AG04450 (cell line): ENCODE results near the gene CD2BP2. TPM values are rescaled to one million over a fixed set of nuclear protein-coding genes. Genes with fewer than 3 reads are reported as not detected.
A peak's percentile ranks its signal among the peaks of the same experiment; 100 is the strongest.

Experiments used
- CTCF ChIA-PET: fragments of 300-600, 350-600 bp; formaldehyde crosslinking; extraction: SDS; loops from one replicate; lab custom pipeline; 2022; ENCODE audit warnings: antibody characterized with exemption, inconsistent platforms; lab: Charles Lee
- POLR2A ChIA-PET: fragments of 350-600 bp; formaldehyde crosslinking; extraction: SDS; loops from one replicate; lab custom pipeline; 2021; ENCODE audit warnings: antibody characterized with exemption, inconsistent platforms; lab: Yijun Ruan, JAX
- DNase-seq: peaks from one replicate; pipeline ENCODE4 v3.0.0-alpha.2; 2011; ENCODE audit warnings: low read depth, low spot score
- H3K27ac ChIP-seq: one replicate; pipeline ENCODE4 v1.5.1; 2012; ENCODE audit warnings: low read depth, low read length, control low read depth
- H3K27me3 ChIP-seq: one replicate; pipeline ENCODE4 v1.6.0; 2012; ENCODE audit warnings: low read length; ENCODE audit not compliant: control insufficient read depth, insufficient read depth
- H3K4me3 ChIP-seq: 2 replicates; pipeline ENCODE4 v1.5.1; 2011; ENCODE audit warnings: mild to moderate bottlenecking, low read depth, low read length, control low read depth
- H3K9me3 ChIP-seq: 2 replicates; pipeline ENCODE4 v1.5.1; 2012; ENCODE audit warnings: low read length; ENCODE audit not compliant: control insufficient read depth, insufficient read depth
- polyA plus RNA-seq: library from polyadenylated mRNA; depleted of rRNA; stranded (reverse); fragments of >200 nt; gene quantifications from 2 replicates; pipeline ENCODE4 v1.2.3, GENCODE V29; 2011
- TF ChIP-seq, protein P1 (sequence below): IDR thresholded peaks from 2 replicates; pipeline ENCODE4 v1.5.1; 2011; ENCODE audit warnings: low read depth, low read length, control low read depth, inconsistent platforms

CD2BP2 gene
- polyA plus RNA-seq, 1 experiment = 49.5 TPM

DNA sequence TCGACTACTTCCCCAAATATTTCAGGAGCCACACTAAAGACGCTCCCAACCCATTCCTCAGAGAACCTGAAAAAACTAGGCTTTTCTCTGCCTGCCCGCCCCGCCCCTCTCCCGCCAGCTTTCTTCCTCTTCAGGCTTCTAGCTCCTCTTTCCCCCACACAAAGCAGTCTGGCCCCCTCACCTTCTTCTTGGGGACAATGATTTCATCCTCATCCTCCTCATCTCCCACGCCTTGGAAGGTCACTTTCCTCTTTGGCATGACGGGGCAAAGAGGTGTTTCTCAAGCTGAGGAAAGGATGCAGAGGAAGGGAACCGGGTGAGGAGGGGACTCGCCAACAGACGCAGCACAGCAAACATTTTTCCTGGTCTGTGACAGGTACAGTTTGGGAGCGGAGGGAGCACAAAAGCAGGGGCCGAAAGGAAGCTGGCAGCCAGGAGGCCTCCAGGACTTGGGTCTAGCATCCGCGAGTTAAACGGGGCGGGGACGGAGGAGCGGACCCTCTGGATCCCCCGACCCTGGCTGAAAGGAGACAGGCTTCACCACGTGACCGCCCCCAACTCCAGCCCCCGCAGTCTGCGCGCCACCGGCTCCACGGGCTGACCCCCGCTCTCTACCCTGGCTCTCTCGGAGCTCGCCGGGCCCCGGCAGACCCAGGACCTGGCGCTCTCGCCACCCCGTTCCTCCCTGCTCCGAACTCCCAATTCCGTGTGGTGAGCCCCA, 525 bp downstream of the CD2BP2 start:
- ChIA-PET POLR2A (interaction anchor here (1.0 to 2.0 kb wide), 3 partner anchors 16 to 55 kb away, joined by 3 to 9 read pairs (median 5); partner anchors contain the start of genes TBC1D10B and ZNF771), CTCF (interaction anchor here (1.1 kb wide), 1 partner anchor 55 kb away, joined by 3 read pairs; no protein-coding TSS in a partner anchor)
- Histone ChIP-seq H3K27ac (peak overlapping the region; percentile 84), H3K9me3 (no peaks in the 10 kb centered on the region; the same call in 1 of the 2 replicates), H3K27me3 (no peaks in the 10 kb centered on the region), H3K4me3 (peak overlapping the region; percentile 98)
- DNase-seq = no peak
- TF ChIP-seq, protein P1, sequence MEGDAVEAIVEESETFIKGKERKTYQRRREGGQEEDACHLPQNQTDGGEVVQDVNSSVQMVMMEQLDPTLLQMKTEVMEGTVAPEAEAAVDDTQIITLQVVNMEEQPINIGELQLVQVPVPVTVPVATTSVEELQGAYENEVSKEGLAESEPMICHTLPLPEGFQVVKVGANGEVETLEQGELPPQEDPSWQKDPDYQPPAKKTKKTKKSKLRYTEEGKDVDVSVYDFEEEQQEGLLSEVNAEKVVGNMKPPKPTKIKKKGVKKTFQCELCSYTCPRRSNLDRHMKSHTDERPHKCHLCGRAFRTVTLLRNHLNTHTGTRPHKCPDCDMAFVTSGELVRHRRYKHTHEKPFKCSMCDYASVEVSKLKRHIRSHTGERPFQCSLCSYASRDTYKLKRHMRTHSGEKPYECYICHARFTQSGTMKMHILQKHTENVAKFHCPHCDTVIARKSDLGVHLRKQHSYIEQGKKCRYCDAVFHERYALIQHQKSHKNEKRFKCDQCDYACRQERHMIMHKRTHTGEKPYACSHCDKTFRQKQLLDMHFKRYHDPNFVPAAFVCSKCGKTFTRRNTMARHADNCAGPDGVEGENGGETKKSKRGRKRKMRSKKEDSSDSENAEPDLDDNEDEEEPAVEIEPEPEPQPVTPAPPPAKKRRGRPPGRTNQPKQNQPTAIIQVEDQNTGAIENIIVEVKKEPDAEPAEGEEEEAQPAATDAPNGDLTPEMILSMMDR = no peak

DNA sequence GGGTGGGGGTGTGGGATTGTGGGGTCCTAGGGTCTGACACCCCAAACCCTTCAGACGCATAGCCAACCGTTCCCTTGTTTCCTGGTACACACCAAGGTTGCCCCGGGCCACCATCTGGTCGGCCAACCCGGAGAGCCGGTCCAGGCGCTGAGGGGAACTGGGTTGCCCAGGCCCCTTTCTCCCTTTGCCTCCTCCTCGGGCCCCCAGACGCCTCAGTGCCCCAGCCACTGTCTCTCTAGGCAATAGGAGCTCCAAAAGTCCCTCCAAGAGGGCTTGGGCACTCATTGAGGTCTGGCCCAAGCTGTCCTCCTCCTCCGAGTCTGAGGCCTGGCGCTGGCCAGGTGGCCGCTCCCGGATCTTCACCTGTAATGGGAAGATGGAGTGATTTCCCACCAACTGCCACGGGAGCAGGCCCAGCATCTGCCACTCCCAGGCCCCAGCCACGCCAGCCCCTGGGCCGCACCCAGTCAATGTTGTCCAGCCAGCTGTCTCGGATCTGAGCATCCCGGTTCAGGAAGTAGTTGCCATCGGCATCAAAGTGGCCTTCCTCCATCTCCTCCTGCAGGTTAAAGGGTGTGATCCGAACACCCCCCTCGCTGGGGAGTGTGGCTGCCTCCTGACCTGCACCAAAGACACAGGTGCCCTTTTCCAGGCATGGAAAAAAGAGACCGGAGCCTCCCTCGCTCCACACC, 1.5 kb downstream of the CD2BP2 start:
- TF ChIP-seq, protein P1 = no peak
- Histone ChIP-seq H3K27ac (peak overlapping the region; percentile 11), H3K9me3 (no peaks in the 10 kb centered on the region; the same call in 1 of the 2 replicates), H3K27me3 (no peaks in the 10 kb centered on the region), H3K4me3 (peak overlapping the region; percentile 98)
- no peak for DNase-seq
- ChIA-PET POLR2A (interaction anchor here (2.0 kb wide), 1 partner anchor 17 kb away, joined by 9 read pairs; the partner anchor contains the start of gene TBC1D10B), CTCF (no interaction called here)

DNA sequence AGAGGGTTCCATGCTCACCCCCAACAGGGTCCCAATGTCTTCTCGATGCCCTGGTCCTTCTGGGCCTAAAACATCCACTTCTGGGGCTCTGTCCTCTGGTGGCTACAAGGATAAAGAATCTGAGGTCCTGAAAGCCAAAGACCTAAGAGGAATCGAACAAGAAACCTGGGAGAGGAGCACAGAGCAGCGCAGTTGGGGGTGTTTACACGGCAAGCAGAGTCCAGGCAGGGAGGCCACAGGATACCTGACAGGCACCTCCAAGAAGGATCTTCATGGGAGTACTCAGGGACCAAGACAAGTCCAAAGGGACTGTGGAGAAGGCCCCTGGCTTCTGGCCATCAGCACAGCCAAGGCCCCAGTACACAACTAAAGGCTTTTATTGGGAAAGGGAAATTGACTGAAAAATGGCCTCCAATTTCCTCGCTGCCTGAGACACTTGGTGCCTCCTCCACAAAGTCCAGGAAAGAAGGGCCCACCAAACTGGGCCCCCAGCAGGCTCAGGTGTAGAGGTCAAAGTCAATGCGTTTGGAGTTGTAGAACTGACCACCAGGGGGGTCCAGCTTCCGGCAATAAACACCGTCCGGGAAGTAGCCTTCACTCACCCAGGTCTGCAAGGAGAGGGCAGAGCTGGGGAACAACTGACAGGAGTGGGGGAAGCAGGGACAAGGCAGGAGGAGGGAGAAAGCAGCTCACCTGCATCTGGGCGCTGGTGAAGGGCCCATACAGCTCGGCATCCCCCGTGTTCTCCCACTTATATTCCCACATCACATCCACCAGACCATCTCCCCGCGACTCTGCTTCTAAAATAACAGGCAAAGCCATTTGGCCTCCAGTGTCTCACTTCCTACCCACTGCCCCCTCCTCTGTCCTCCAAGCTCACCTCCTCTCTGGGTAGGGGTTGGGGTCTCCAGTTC, 2.4 kb downstream of the CD2BP2 start:
- CTCF ChIA-PET = no interaction called here
- POLR2A ChIA-PET = no interaction called here

GRCh38 chr16:30351586-30352419, 3.3 kb downstream of the CD2BP2 start:
- ChIA-PET CTCF (no interaction called here), POLR2A (no interaction called here)
- peak; percentile 75 for DNase-seq
- H3K27me3 ChIP-seq = no peaks in the 10 kb centered on the region
- TF ChIP-seq, protein P1 = no peak
- no peak overlapping the region for H3K4me3 ChIP-seq
- H3K27ac ChIP-seq = peak overlapping the region; percentile 73
- H3K9me3 ChIP-seq = no peaks in the 10 kb centered on the region; the same call in 1 of the 2 replicates

More for the DNA sequence above, 2.4 kb downstream of the CD2BP2 start:
- no peaks in the 10 kb centered on the region for H3K27me3 ChIP-seq
- peak overlapping the region; percentile 73 for H3K27ac ChIP-seq
- no peak for DNase-seq
- TF ChIP-seq, protein P1 = peak; percentile 30
- no peaks in the 10 kb centered on the region; the same call in 1 of the 2 replicates for H3K9me3 ChIP-seq
- H3K4me3 ChIP-seq = no peak overlapping the region
